GF-D8 (cell line): ENCODE measurements around the gene TRPT1.

ENCODE experiments used
- DNase-seq: peaks from one replicate; lab custom pipeline; 2025; lab: John Stamatoyannopoulos, UW

Gene TRPT1

GRCh38 chr11:64225608-64226506, at the start of gene TRPT1, which contains the start of gene NUDT22:
TRPT1 (minus strand) TSS chr11:64226186; CDS start chr11:64225860, 326 bp downstream.
NUDT22 (plus strand) TSS chr11:64226274; CDS start chr11:64226653, 379 bp downstream.
- peak; percentile 45 for DNase-seq

GRCh38 chr11:64275031-64275800, 49.2 kb upstream of the TRPT1 start:
- no peak for DNase-seq

- DNase-seq, result peak; percentile 97
Observed at GRCh38 chr11:64269540-64270220, 43.7 kb upstream of the TRPT1 start.

DNA sequence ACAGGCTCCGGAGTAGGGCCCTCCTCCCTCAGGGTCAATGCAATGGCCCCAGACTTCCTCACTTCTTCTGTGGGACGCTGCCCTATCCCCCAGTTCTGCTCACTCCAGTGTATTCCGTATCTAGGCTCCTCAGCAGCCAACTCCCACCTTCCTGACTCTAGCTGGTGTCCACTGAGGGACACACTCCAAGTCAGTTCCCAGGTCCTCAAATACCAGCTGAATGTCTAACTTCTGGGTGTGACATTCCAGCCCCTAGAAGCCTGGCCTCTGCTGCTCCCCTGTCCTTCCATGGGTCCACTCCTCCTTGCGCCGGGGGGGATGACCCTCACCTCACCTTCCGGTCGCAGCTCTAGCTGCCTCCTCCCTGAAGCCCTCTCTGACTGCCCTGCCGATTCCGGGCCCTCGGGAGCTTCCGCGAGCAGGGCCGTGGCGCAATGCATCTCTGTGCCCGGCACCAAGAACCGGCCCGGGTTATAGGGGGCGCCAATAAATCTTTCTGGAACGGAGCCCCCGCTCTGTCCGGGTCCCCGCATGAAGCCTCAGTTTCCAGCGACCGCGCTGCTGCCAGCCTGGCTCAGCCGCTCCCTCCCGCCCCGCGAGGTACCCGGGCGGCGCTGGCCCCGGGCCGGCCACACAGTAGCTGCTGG, 43.0 kb upstream of the TRPT1 start:
- DNase-seq, result peak; percentile 58

- DNase-seq, result peak; percentile 53
Observed at GRCh38 chr11:64268025-64268892, 42.3 kb upstream of the TRPT1 start.

DNA sequence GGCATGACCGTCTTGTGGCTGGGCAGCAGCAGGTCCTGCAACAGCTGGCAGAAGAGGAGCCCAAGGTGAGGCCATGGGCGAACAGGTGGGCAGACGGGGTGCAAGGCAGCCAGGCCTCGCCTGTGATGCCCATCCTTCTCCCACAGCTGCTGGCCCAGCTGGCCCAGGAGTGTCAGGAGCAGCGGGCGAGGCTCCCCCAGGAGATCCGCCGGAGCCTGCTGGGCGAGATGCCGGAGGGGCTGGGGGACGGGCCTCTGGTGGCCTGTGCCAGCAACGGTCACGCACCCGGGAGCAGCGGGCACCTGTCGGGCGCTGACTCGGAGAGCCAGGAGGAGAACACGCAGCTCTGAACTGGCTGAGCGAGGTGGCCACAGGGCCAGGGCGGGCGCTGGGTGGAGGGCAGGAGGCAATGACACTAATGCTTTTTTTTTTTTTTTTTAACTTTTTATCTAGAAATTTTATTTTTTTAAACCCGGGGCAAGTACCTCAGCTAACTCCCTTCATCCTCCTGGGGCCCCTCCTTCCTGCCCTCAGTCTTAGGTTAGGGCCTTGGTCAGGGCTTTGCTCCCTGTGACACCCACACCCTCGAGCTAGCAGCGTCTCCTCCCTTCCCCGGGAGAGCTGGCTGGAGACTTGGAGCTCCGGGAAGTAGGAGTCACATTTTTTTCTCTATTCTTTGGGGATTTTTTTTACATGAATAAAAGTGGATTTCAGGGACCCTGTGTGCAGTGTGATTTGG, 41.4 kb upstream of the TRPT1 start:
- no peak for DNase-seq

DNA sequence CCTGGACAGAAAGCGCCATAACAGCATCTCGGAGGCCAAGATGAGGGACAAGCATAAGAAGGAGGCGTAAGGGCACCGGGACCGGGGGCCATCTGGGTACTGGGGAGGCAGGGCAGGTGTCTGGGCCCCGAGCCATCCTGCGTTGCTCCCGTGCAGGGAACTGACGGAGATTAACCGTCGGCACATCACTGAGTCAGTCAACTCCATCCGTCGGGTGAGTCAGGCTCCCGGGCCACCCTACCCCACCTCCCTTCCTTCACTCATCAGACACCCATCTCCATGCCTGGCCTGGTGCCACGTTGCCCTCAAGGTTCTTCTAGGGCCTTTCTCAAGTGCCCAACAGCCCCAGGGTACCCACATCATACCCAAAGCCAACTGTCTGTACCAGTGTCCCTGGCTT, 40.4 kb upstream of the TRPT1 start:
- no peak for DNase-seq

GRCh38 chr11:64265176-64266160, 39.5 kb upstream of the TRPT1 start:
- no peak for DNase-seq

GRCh38 chr11:64264371-64264852, 38.4 kb upstream of the TRPT1 start:
- DNase-seq, result no peak

DNA sequence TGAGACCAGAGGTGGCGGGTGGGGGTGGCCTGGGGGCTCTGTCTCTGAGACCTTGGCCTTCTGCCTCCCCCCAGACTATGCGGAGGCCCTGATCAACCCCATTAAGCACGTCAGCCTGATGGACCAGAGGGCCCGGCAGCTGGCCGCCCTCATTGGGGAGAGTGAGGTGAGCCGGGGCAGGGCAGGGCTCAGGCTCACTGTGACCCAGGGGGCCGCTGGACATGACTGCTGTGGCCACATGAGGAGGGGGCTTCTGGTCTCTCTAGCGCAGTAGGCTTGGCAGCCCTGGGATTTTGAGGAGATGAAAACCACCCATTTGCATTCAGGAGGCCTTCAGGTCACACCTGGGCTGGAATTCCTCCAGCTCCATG, 37.9 kb upstream of the TRPT1 start:
- no peak for DNase-seq

GRCh38 chr11:64263021-64263946, 37.3 kb upstream of the TRPT1 start:
- DNase-seq, result no peak

GRCh38 chr11:64262271-64263002, 36.5 kb upstream of the TRPT1 start:
- no peak for DNase-seq

- no peak for DNase-seq
Observed at GRCh38 chr11:64261556-64262080, 35.6 kb upstream of the TRPT1 start.

DNA sequence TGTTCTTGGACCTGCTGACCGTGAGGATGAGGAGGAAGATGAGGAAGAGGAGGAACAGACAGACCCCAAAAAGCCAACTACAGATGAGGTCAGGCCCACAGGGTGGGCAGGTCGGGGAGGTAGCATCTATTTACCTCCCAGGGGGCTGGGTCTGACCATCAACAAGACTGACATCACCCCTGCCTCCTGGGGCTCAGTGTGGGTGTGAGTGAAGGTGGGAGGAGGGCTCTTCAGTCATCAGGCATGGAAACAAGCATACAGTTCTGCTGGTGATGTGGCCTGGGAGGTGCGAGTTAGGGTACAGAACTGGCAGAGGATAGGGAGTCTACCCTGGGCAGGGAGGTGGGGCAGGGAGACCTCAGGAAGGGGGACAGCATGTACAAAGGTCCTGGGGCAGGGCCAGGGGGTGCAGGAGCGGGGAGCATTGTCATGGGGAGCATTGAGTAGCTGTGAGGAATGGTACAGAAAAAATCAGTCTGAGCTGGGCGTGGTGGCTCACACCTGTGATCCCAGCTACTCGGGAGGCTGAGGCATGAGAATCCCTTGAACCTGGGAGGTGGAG, 34.2 kb upstream of the TRPT1 start:
- DNase-seq, result no peak

GRCh38 chr11:64259533-64260067, 33.6 kb upstream of the TRPT1 start:
- no peak for DNase-seq

- DNase-seq, result no peak
Observed at GRCh38 chr11:64258946-64259532, 33.1 kb upstream of the TRPT1 start.
